22Rv1 (cell line): ENCODE measurements around the gene SDR42E1.

Source experiments
- CTCF ChIP-seq: fragments of 450-650 bp; IDR thresholded peaks from 2 replicates; pipeline ENCODE4 v1.5.1; 2017; ENCODE audit warnings: mild to moderate bottlenecking
- ZFX ChIP-seq: fragments of 450-650 bp; IDR thresholded peaks from 2 replicates; pipeline ENCODE4 v1.6.1; 2017; ENCODE audit warnings: antibody characterized with exemption, borderline replicate concordance

DNA sequence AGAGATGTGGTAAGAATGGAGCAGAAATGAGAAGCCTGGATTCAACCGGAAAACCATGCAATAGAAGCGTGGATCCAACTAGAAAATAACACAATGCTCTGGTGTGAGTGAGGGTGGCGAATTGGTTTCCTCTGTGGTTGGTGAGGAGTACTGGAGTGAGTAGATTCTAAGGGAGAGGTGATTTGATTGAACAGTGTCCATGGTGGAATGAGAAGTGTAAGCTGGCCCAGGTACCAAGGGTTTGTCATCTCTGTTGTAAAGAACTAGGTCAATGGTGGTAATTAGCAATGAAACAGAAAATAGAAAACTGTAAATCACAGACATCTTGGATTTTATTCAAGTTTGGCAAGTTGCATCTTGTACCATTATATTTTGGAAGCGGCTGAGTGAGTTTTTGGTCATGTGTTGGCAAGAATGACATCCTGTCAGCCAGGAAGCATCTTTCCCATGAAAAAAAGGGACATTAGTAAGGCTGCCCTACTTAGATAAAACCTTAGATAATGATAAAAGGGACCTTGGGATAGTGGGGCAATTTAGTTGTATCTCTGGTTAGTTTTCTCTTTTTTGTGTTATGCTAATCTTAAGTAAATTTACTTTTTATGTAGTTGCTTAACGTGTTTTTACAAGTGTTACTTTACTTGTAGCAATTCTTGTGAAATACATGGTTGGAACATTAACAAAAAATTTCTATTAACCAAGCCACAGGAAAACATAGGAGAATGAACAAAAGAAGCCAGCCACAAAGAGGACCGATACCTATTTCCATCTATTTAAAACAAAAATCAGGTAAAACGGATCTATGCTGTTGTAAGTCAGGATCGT lies 44.7 kb upstream of the SDR42E1 start:
- TF ChIP-seq CTCF (no peak), ZFX (no peak)
